ENCODE data around the gene ERICH6.

Gene ERICH6

DNA sequence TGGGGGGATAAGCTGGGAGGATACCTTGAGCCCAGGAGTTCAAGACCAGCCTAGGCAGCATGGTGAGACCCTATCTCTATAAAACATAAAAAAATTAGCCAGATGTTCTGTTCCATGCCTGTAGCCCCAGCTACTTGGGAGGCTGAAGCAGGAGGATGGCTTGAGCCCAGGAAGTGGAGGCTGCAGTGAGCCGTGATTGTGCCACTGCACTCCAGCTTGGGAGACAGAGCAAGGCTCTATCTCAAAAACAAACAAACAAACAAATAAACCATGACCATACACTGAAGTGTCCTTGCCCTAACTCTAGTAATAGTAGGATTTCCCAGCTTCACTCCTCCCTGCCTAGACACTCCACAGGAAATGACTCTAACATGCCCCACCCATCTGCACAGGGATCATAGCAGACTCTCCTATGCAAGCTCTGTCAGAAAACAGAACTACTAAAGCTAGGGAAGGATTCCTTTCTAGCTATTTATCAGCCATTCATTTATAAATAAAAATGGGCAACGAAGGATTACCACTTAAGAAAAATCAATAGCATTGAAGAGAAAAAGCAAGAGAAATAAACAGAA, 4.6 kb downstream of the ERICH6 start:
- TF ChIP-seq, protein P1, sequence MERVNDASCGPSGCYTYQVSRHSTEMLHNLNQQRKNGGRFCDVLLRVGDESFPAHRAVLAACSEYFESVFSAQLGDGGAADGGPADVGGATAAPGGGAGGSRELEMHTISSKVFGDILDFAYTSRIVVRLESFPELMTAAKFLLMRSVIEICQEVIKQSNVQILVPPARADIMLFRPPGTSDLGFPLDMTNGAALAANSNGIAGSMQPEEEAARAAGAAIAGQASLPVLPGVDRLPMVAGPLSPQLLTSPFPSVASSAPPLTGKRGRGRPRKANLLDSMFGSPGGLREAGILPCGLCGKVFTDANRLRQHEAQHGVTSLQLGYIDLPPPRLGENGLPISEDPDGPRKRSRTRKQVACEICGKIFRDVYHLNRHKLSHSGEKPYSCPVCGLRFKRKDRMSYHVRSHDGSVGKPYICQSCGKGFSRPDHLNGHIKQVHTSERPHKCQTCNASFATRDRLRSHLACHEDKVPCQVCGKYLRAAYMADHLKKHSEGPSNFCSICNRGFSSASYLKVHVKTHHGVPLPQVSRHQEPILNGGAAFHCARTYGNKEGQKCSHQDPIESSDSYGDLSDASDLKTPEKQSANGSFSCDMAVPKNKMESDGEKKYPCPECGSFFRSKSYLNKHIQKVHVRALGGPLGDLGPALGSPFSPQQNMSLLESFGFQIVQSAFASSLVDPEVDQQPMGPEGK (CRISPR knock-in tag; IDR thresholded peaks at IDR 0.05; ENCODE audit: borderline replicate concordance) = no peak
- no peak for TF ChIP-seq ARNTL (CRISPR knock-in tag; IDR thresholded peaks at IDR 0.05; ENCODE audit: borderline replicate concordance, low read depth)
- no peak for TF ChIP-seq BACH2 (CRISPR knock-in tag; IDR thresholded peaks at IDR 0.05; ENCODE audit: borderline replicate concordance)
- TF ChIP-seq PPARA (CRISPR knock-in tag; IDR thresholded peaks at IDR 0.05; ENCODE audit: borderline replicate concordance) = no peak
- TF ChIP-seq RARB (CRISPR knock-in tag; IDR thresholded peaks at IDR 0.05) = no peak
- no peak for TF ChIP-seq ZNF8 (CRISPR knock-in tag; IDR thresholded peaks at IDR 0.05)
- no peak for TF ChIP-seq GLIS3 (CRISPR knock-in tag; IDR thresholded peaks at IDR 0.05)
- TF ChIP-seq ISL1 (CRISPR knock-in tag; IDR thresholded peaks at IDR 0.05) = no peak
- TF ChIP-seq, protein P2, sequence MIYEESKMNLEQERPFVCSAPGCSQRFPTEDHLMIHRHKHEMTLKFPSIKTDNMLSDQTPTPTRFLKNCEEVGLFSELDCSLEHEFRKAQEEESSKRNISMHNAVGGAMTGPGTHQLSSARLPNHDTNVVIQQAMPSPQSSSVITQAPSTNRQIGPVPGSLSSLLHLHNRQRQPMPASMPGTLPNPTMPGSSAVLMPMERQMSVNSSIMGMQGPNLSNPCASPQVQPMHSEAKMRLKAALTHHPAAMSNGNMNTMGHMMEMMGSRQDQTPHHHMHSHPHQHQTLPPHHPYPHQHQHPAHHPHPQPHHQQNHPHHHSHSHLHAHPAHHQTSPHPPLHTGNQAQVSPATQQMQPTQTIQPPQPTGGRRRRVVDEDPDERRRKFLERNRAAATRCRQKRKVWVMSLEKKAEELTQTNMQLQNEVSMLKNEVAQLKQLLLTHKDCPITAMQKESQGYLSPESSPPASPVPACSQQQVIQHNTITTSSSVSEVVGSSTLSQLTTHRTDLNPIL (CRISPR knock-in tag; IDR thresholded peaks at IDR 0.05; ENCODE audit: low read depth) = no peak
- TF ChIP-seq ESRRG (CRISPR knock-in tag; IDR thresholded peaks at IDR 0.05) = no peak
- no peak for TF ChIP-seq ZNF565 (CRISPR knock-in tag; conservative IDR thresholded peaks at IDR 0.05; ENCODE audit: low read depth)
- no peak for TF ChIP-seq OSR1 (CRISPR knock-in tag; IDR thresholded peaks at IDR 0.05)
- TF ChIP-seq ZFP30 (CRISPR knock-in tag; IDR thresholded peaks at IDR 0.05) = no peak
- no peak for TF ChIP-seq SNAI2 (CRISPR knock-in tag; IDR thresholded peaks at IDR 0.05)
- no peak for TF ChIP-seq TCF4 (CRISPR knock-in tag; IDR thresholded peaks at IDR 0.05; ENCODE audit: borderline replicate concordance)
- ATAC-seq = no peak

GRCh38 chr3:150697646-150698045, 6.1 kb downstream of the ERICH6 start:
- ATAC-seq = no peak
- no peak for TF ChIP-seq CSRNP3 (CRISPR knock-in tag; IDR thresholded peaks at IDR 0.05)
- TF ChIP-seq BACH2 (CRISPR knock-in tag; IDR thresholded peaks at IDR 0.05; ENCODE audit: borderline replicate concordance) = no peak
- TF ChIP-seq, protein P2 (CRISPR knock-in tag; IDR thresholded peaks at IDR 0.05; ENCODE audit: low read depth) = no peak
- TF ChIP-seq TSHZ2 (CRISPR knock-in tag; IDR thresholded peaks at IDR 0.05) = no peak
- no peak for TF ChIP-seq ESRRG (CRISPR knock-in tag; IDR thresholded peaks at IDR 0.05)
- no peak for TF ChIP-seq CSDC2 (CRISPR knock-in tag; IDR thresholded peaks at IDR 0.05)
- no peak for TF ChIP-seq ZFP3 (CRISPR knock-in tag; IDR thresholded peaks at IDR 0.05)
- TF ChIP-seq SNAI2 (CRISPR knock-in tag; IDR thresholded peaks at IDR 0.05) = no peak
- no peak for TF ChIP-seq ZFP30 (CRISPR knock-in tag; IDR thresholded peaks at IDR 0.05)
- no peak for TF ChIP-seq TOX (CRISPR knock-in tag; IDR thresholded peaks at IDR 0.05; ENCODE audit: borderline replicate concordance)
- TF ChIP-seq, protein P1 (CRISPR knock-in tag; IDR thresholded peaks at IDR 0.05; ENCODE audit: borderline replicate concordance) = no peak
- no peak for TF ChIP-seq ZNF8 (CRISPR knock-in tag; IDR thresholded peaks at IDR 0.05)
- TF ChIP-seq ZC3H10 (CRISPR knock-in tag; IDR thresholded peaks at IDR 0.05) = no peak
- no peak for TF ChIP-seq ARNTL (CRISPR knock-in tag; IDR thresholded peaks at IDR 0.05; ENCODE audit: borderline replicate concordance, low read depth)
- no peak for TF ChIP-seq ZNF70 (CRISPR knock-in tag; IDR thresholded peaks at IDR 0.05)
- no peak for TF ChIP-seq TCF4 (CRISPR knock-in tag; IDR thresholded peaks at IDR 0.05; ENCODE audit: borderline replicate concordance)

Data from SK-N-SH treated with all-trans-retinoic acid at 6 μM for 48 hours (cell line).